GM12864 (cell line): ENCODE measurements around the gene OSBPL10.

ENCODE experiments used
- DNase-seq: peaks from one replicate; pipeline ENCODE4 v3.0.0-alpha.2; 2011; ENCODE audit warnings: low read depth
- H3K4me3 ChIP-seq: 2 replicates; pipeline ENCODE4 v1.5.1; 2011; ENCODE audit warnings: mild to moderate bottlenecking, low read depth, low read length, control low read depth
- CTCF ChIP-seq: IDR thresholded peaks from 2 replicates; pipeline ENCODE4 v1.5.1; 2011; ENCODE audit warnings: low read depth, mild to moderate bottlenecking, moderate library complexity, low read length, control low read depth, inconsistent platforms; ENCODE audit errors: missing control alignments

OSBPL10 gene

GRCh38 chr3:31919528-31919927 is 61.5 kb downstream of the OSBPL10 start:
- H3K4me3 ChIP-seq: no peak overlapping the region
- DNase-seq: no peak
- TF ChIP-seq CTCF: no peak

- TF ChIP-seq CTCF: no peak
- H3K4me3 ChIP-seq: no peak overlapping the region
Observed at GRCh38 chr3:31918179-31919150, 62.6 kb downstream of the OSBPL10 start.

GRCh38 chr3:31917303-31918005 is 63.6 kb downstream of the OSBPL10 start:
- H3K4me3 ChIP-seq: peak overlapping the region; percentile 9; the same call in 1 of the 2 replicates
- TF ChIP-seq CTCF: no peak
- DNase-seq: peak; percentile 73

More at GRCh38 chr3:31918179-31919150, 62.6 kb downstream of the OSBPL10 start:
- peak; percentile 16 for DNase-seq

GRCh38 chr3:31911643-31912042 is 69.4 kb downstream of the OSBPL10 start:
- no peak overlapping the region for H3K4me3 ChIP-seq
- no peak for DNase-seq
- no peak for TF ChIP-seq CTCF

- no peak overlapping the region for H3K4me3 ChIP-seq
- DNase-seq: no peak
- TF ChIP-seq CTCF: no peak
Observed at GRCh38 chr3:31911124-31911523, 69.9 kb downstream of the OSBPL10 start.

- no peak for DNase-seq
- TF ChIP-seq CTCF: no peak
- no peak overlapping the region for H3K4me3 ChIP-seq
Observed at GRCh38 chr3:31909455-31909854, 71.6 kb downstream of the OSBPL10 start.
